ENCODE measurements around the gene CAPN1. TPM values are rescaled to one million over a fixed set of nuclear protein-coding genes. Genes with fewer than 3 reads are reported as not detected.
"Not testable (repeated sequence)": the region's sequence is repeated elsewhere in the genome, so short reads cannot be mapped to it uniquely, and the experiment has no call there.

Gene CAPN1
- total and polyA plus RNA-seq, 2 donors (not counting 1 experiment from before 2014, with no cell fraction given), result 192 to 202 TPM

DNA sequence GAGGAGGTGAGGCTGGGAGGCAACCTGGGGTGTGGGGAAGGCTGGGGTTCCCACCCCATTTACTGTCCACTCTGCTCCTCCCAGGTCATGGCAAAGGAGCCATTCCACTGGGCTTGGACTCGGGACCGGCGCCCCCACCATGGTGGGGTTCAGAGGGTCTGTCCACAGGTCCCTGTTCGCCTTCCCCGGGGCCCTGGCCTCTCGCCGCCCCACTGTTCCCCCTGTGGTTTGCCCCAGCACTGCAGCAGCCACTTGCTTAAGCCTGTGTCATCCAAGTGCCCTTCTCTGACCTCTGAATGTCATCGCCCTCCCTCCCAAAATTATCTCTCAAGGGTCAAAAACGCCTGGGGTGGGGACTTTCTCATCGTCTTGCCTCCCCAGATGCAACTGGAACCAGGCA, 9.1 kb upstream of the CAPN1 start:
- peaks cover 14% of the 10 kb centered on the region for H3K4me1 Mint-ChIP-seq
- CTCF ChIA-PET, result interaction anchor here (1.3 kb wide), 1 partner anchor 11 kb away, joined by 3 read pairs; no protein-coding TSS in a partner anchor
- no peaks in the 10 kb centered on the region for H3K27me3 Mint-ChIP-seq
- no peak overlapping the region for H3K4me3 Mint-ChIP-seq
- Histone ChIP-seq H3K36me3 (replicated peaks in 1 of 2; ENCODE audit: control extremely low read depth in 1 of 2, control insufficient read depth in 1 of 2, extremely low read depth in 1 of 2, insufficient read depth in 2 of 2, low read length in 1 of 2) (no peaks in the 10 kb centered on the region), H3K79me2 (ENCODE audit: control insufficient read depth, insufficient read depth, low read length) (peaks cover 9% of the 10 kb centered on the region), H2AFZ (ENCODE audit: insufficient read depth, low read depth, low read length, poor library complexity, severe bottlenecking) (no peak overlapping the region), H3K27me3 (replicated peaks in 1 of 4; ENCODE audit: control extremely low read depth in 1 of 4, control insufficient read depth in 3 of 4, insufficient read depth in 4 of 4, low read length in 3 of 4) (no peaks in the 10 kb centered on the region), H3K27ac (ENCODE audit: low read length in 2 of 2) (no peak overlapping the region), H4K20me1 (ENCODE audit: control insufficient read depth, insufficient read depth, low read length, poor library complexity, severe bottlenecking) (no peaks in the 10 kb centered on the region), H3K4me2 (replicated peaks; ENCODE audit: low read depth, low read length, poor library complexity, severe bottlenecking) (no peak overlapping the region), H3K4me3 (ENCODE audit: control extremely low read depth in 1 of 5, extremely low read depth in 1 of 5, insufficient read depth in 1 of 5, low read depth in 2 of 5, low read length in 4 of 5) (no peak overlapping the region), H3K4me1 (ENCODE audit: control insufficient read depth in 2 of 2, insufficient read depth in 2 of 2, low read length in 2 of 2) (peaks cover 8 to 13% of the 10 kb centered on the region in 2 donors), H3K9ac (ENCODE audit: low read length) (no peak overlapping the region), H3K9me3 (ENCODE audit: control extremely low read depth in 1 of 3, control insufficient read depth in 2 of 3, insufficient read depth in 1 of 3, low read length in 2 of 3) (no peaks in the 10 kb centered on the region)
- TF ChIP-seq EZH2 (IDR thresholded peaks at IDR 0.05; ENCODE audit: borderline replicate concordance, insufficient read depth, low read depth, low read length, poor library complexity, severe bottlenecking), result no peak
- TF ChIP-seq, protein P1, sequence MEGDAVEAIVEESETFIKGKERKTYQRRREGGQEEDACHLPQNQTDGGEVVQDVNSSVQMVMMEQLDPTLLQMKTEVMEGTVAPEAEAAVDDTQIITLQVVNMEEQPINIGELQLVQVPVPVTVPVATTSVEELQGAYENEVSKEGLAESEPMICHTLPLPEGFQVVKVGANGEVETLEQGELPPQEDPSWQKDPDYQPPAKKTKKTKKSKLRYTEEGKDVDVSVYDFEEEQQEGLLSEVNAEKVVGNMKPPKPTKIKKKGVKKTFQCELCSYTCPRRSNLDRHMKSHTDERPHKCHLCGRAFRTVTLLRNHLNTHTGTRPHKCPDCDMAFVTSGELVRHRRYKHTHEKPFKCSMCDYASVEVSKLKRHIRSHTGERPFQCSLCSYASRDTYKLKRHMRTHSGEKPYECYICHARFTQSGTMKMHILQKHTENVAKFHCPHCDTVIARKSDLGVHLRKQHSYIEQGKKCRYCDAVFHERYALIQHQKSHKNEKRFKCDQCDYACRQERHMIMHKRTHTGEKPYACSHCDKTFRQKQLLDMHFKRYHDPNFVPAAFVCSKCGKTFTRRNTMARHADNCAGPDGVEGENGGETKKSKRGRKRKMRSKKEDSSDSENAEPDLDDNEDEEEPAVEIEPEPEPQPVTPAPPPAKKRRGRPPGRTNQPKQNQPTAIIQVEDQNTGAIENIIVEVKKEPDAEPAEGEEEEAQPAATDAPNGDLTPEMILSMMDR (IDR thresholded peaks at IDR 0.05), result no peak
- no peaks in the 10 kb centered on the region for H3K9me3 Mint-ChIP-seq (ENCODE audit: insufficient read depth)
- POLR2A ChIA-PET, result no interaction called here
- no peak overlapping the region for H3K27ac Mint-ChIP-seq
- ATAC-seq (ENCODE audit: low read depth), result no peak
- 87% methylated on average over 6 of the region's 10 CpGs for WGBS (ENCODE audit: insufficient coverage)
- intact Hi-C loops (cut with micrococcal nuclease), result no loop called here
- no peak for DNase-seq

DNA sequence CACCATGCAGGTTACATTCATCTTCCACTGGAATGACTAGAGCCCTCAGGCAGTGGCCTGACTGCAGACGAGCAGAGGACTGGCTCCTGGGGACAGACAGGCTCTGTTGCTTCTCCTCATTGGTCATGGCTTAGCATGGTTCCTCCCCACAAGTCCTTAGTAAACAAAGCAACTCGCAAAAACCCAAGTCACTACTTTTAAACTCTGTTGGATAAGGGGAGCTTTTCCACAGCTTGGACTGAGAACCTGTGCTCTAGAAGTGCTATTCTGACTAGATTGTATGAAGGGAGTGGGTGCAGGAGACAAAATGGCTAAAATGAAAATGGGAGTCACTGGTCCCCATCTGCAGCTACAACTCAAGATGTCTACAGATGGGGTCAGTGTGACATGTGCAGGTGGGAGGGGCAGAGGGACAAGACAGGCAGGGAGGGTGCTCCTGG, 7.1 kb upstream of the CAPN1 start:
- not testable (repeated sequence) for H3K4me1 Mint-ChIP-seq
- 62% methylated on average over 1 of the region's 2 CpGs for WGBS (ENCODE audit: insufficient coverage)

More for the DNA sequence above, 7.1 kb upstream of the CAPN1 start:
- H2AFZ ChIP-seq (ENCODE audit: insufficient read depth, low read depth, low read length, poor library complexity, severe bottlenecking); H3K4me2 ChIP-seq (replicated peaks; ENCODE audit: low read depth, low read length, poor library complexity, severe bottlenecking); ATAC-seq (ENCODE audit: low read depth); DNase-seq; H3K4me1 ChIP-seq (ENCODE audit: control insufficient read depth in 2 of 2, insufficient read depth in 2 of 2, low read length in 2 of 2); intact Hi-C loops (cut with micrococcal nuclease); H3K27ac Mint-ChIP-seq; H3K9me3 Mint-ChIP-seq (ENCODE audit: insufficient read depth); H3K27me3 ChIP-seq (replicated peaks in 1 of 4; ENCODE audit: control extremely low read depth in 1 of 4, control insufficient read depth in 3 of 4, insufficient read depth in 4 of 4, low read length in 3 of 4); H3K9ac ChIP-seq (ENCODE audit: low read length); H3K9me3 ChIP-seq (ENCODE audit: control extremely low read depth in 1 of 3, control insufficient read depth in 2 of 3, insufficient read depth in 1 of 3, low read length in 2 of 3); H3K36me3 ChIP-seq (replicated peaks in 1 of 2; ENCODE audit: control extremely low read depth in 1 of 2, control insufficient read depth in 1 of 2, extremely low read depth in 1 of 2, insufficient read depth in 2 of 2, low read length in 1 of 2); H3K4me3 ChIP-seq (ENCODE audit: control extremely low read depth in 1 of 5, extremely low read depth in 1 of 5, insufficient read depth in 1 of 5, low read depth in 2 of 5, low read length in 4 of 5); H3K4me3 Mint-ChIP-seq; H3K27me3 Mint-ChIP-seq; H4K20me1 ChIP-seq (ENCODE audit: control insufficient read depth, insufficient read depth, low read length, poor library complexity, severe bottlenecking); H3K27ac ChIP-seq (ENCODE audit: low read length in 2 of 2): not testable (repeated sequence)
- peaks cover 16% of the 10 kb centered on the region for H3K79me2 ChIP-seq (ENCODE audit: control insufficient read depth, insufficient read depth, low read length)
- ChIA-PET CTCF (interaction anchor here (0.7 to 1.4 kb wide), 2 partner anchors 44 to 64 kb away, joined by 3 to 7 read pairs; no protein-coding TSS in a partner anchor), POLR2A (interaction anchor here (1.0 kb wide), 1 partner anchor 29 kb away, joined by 9 read pairs; no protein-coding TSS in a partner anchor)
